ENCODE data around the gene SCAANT1.

DNA sequence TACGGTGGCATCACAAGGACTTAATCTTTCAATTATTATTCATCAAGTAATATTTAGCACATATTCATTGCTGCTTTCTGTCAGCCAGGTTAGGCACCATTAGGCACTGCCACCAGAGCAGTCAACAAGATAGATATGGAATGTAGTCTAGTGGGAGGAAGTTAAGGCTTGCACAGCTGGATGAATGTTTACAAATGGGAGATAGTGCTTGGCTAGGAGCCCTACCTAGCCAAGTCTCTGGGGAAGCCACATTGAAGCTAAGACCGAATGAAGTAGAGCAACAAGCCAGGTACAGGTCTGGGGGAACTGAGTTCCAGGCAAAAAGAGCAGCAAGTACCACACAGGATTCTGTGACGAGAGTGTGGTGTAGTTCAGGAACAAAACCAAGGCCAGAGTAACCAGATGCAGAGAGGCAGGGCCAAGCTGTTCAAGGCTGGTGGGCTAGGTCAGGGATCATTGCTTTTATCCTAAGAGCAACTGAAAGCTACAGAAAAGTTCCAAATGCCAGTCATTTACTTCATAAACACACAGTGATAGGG is 33.4 kb upstream of the SCAANT1 start:
- TF ChIP-seq, protein P1, sequence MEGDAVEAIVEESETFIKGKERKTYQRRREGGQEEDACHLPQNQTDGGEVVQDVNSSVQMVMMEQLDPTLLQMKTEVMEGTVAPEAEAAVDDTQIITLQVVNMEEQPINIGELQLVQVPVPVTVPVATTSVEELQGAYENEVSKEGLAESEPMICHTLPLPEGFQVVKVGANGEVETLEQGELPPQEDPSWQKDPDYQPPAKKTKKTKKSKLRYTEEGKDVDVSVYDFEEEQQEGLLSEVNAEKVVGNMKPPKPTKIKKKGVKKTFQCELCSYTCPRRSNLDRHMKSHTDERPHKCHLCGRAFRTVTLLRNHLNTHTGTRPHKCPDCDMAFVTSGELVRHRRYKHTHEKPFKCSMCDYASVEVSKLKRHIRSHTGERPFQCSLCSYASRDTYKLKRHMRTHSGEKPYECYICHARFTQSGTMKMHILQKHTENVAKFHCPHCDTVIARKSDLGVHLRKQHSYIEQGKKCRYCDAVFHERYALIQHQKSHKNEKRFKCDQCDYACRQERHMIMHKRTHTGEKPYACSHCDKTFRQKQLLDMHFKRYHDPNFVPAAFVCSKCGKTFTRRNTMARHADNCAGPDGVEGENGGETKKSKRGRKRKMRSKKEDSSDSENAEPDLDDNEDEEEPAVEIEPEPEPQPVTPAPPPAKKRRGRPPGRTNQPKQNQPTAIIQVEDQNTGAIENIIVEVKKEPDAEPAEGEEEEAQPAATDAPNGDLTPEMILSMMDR (IDR thresholded peaks at IDR 0.05; ENCODE audit: low read depth, low read length): no peak
- no peak for TF ChIP-seq EZH2phosphoT487 (IDR thresholded peaks at IDR 0.05; ENCODE audit: low read depth)
